ENCODE results near the gene IQCE. TPM values are rescaled to one million over a fixed set of nuclear protein-coding genes. Genes with fewer than 3 reads are reported as not detected.

IQCE gene
- total and polyA plus RNA-seq, 10 of the 15 experiments (the other 5 are each of a cell fraction or from before 2014, with no cell fraction given) = 0.37 to 8.1 (median 3.7) TPM

GRCh38 chr7:2632733-2633537, 74.2 kb downstream of the IQCE start (continued):
- TF ChIP-seq REST (IDR thresholded peaks at IDR 0.05; ENCODE audit: low read depth, low read length) = no peak
- TF ChIP-seq SP1 (IDR thresholded peaks at IDR 0.05; ENCODE audit: low read depth, low read length) = peak; percentile 8
- TF ChIP-seq NBN (IDR thresholded peaks at IDR 0.05) = no peak; the same call in 1 of the 2 replicates
- TF ChIP-seq, protein P1, sequence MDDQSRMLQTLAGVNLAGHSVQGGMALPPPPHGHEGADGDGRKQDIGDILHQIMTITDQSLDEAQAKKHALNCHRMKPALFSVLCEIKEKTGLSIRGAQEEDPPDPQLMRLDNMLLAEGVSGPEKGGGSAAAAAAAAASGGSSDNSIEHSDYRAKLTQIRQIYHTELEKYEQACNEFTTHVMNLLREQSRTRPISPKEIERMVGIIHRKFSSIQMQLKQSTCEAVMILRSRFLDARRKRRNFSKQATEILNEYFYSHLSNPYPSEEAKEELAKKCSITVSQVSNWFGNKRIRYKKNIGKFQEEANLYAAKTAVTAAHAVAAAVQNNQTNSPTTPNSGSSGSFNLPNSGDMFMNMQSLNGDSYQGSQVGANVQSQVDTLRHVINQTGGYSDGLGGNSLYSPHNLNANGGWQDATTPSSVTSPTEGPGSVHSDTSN (IDR thresholded peaks at IDR 0.05; ENCODE audit: insufficient replicate concordance, low read depth, low read length) = no peak
- no peak for TF ChIP-seq CEBPB (IDR thresholded peaks at IDR 0.05; ENCODE audit: borderline replicate concordance in 1 of 2, low read depth in 2 of 2, low read length in 2 of 2)
- TF ChIP-seq, protein P2, sequence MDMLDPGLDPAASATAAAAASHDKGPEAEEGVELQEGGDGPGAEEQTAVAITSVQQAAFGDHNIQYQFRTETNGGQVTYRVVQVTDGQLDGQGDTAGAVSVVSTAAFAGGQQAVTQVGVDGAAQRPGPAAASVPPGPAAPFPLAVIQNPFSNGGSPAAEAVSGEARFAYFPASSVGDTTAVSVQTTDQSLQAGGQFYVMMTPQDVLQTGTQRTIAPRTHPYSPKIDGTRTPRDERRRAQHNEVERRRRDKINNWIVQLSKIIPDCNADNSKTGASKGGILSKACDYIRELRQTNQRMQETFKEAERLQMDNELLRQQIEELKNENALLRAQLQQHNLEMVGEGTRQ (IDR thresholded peaks at IDR 0.05; ENCODE audit: borderline replicate concordance, low read depth, low read length) = no peak
- no peak for TF ChIP-seq RCOR1 (conservative IDR thresholded peaks at IDR 0.05; ENCODE audit: low read depth, low read length)
- TF ChIP-seq LARP7 (IDR thresholded peaks at IDR 0.05) = no peak; the same call in 1 of the 2 replicates
- no peak for TF ChIP-seq TCF7 (IDR thresholded peaks at IDR 0.05; ENCODE audit: borderline replicate concordance)
- no peak for TF ChIP-seq BRCA1 (IDR thresholded peaks at IDR 0.05; ENCODE audit: low read depth, low read length)
- peak; percentile 65 for TF ChIP-seq ATF7 (IDR thresholded peaks at IDR 0.05; ENCODE audit: low read depth)
- TF ChIP-seq IKZF2 (IDR thresholded peaks at IDR 0.05) = peak; percentile 21 to 50; a peak in 1 of 4 replicates
- no peak for TF ChIP-seq GABPA (IDR thresholded peaks at IDR 0.05; ENCODE audit: low read depth)
- TF ChIP-seq, protein P3, sequence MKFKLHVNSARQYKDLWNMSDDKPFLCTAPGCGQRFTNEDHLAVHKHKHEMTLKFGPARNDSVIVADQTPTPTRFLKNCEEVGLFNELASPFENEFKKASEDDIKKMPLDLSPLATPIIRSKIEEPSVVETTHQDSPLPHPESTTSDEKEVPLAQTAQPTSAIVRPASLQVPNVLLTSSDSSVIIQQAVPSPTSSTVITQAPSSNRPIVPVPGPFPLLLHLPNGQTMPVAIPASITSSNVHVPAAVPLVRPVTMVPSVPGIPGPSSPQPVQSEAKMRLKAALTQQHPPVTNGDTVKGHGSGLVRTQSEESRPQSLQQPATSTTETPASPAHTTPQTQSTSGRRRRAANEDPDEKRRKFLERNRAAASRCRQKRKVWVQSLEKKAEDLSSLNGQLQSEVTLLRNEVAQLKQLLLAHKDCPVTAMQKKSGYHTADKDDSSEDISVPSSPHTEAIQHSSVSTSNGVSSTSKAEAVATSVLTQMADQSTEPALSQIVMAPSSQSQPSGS (IDR thresholded peaks at IDR 0.05; ENCODE audit: low read length) = no peak
- TF ChIP-seq STAT3 (IDR thresholded peaks at IDR 0.05; ENCODE audit: low read depth, low read length) = no peak
- 0 out of 2 replicates have a peak, but pooled peaks have one; percentile 36 for TF ChIP-seq CREB1 (IDR thresholded peaks at IDR 0.05; ENCODE audit: low read depth)
- no peak for TF ChIP-seq WRNIP1 (IDR thresholded peaks at IDR 0.05; ENCODE audit: borderline replicate concordance, low read depth, low read length)
- TF ChIP-seq, protein P4, sequence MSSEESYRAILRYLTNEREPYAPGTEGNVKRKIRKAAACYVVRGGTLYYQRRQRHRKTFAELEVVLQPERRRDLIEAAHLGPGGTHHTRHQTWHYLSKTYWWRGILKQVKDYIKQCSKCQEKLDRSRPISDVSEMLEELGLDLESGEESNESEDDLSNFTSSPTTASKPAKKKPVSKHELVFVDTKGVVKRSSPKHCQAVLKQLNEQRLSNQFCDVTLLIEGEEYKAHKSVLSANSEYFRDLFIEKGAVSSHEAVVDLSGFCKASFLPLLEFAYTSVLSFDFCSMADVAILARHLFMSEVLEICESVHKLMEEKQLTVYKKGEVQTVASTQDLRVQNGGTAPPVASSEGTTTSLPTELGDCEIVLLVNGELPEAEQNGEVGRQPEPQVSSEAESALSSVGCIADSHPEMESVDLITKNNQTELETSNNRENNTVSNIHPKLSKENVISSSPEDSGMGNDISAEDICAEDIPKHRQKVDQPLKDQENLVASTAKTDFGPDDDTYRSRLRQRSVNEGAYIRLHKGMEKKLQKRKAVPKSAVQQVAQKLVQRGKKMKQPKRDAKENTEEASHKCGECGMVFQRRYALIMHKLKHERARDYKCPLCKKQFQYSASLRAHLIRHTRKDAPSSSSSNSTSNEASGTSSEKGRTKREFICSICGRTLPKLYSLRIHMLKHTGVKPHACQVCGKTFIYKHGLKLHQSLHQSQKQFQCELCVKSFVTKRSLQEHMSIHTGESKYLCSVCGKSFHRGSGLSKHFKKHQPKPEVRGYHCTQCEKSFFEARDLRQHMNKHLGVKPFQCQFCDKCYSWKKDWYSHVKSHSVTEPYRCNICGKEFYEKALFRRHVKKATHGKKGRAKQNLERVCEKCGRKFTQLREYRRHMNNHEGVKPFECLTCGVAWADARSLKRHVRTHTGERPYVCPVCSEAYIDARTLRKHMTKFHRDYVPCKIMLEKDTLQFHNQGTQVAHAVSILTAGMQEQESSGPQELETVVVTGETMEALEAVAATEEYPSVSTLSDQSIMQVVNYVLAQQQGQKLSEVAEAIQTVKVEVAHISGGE (CRISPR knock-in tag; IDR thresholded peaks at IDR 0.05) = no peak
- TF ChIP-seq CBX5 (IDR thresholded peaks at IDR 0.05; ENCODE audit: low read depth) = no peak
